ENCODE data around the gene PIGW.

DNA sequence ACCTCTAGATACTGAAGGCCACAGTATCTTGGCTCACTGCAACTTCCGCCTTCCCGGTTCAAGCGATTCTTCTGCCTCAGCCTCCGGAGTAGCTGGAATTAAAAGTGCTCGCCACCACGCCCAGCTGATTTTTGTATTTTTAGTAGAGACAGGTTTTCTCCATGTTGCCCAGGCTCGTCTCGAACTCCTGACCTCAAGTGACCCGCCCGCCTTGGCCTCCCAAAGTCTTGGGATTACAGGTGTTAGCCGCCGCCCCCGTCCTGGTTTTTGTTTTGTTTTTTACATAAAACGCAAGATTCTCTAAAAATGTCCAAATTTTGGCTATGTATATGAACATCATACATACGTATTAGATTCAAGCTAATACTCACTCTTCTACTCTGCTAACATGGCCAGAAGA, 8.0 kb downstream of the PIGW start:
- TF ChIP-seq, protein P1, sequence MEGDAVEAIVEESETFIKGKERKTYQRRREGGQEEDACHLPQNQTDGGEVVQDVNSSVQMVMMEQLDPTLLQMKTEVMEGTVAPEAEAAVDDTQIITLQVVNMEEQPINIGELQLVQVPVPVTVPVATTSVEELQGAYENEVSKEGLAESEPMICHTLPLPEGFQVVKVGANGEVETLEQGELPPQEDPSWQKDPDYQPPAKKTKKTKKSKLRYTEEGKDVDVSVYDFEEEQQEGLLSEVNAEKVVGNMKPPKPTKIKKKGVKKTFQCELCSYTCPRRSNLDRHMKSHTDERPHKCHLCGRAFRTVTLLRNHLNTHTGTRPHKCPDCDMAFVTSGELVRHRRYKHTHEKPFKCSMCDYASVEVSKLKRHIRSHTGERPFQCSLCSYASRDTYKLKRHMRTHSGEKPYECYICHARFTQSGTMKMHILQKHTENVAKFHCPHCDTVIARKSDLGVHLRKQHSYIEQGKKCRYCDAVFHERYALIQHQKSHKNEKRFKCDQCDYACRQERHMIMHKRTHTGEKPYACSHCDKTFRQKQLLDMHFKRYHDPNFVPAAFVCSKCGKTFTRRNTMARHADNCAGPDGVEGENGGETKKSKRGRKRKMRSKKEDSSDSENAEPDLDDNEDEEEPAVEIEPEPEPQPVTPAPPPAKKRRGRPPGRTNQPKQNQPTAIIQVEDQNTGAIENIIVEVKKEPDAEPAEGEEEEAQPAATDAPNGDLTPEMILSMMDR (IDR thresholded peaks at IDR 0.05; ENCODE audit: insufficient read depth, low read length), result no peak
- TF ChIP-seq POLR2AphosphoS5 (IDR thresholded peaks at IDR 0.05; ENCODE audit: low read depth) (no peak), GABPA (IDR thresholded peaks at IDR 0.05; ENCODE audit: low read depth) (no peak), SPI1 (IDR thresholded peaks at IDR 0.05; ENCODE audit: borderline replicate concordance, low read depth) (no peak)
- TF ChIP-seq, protein P2, sequence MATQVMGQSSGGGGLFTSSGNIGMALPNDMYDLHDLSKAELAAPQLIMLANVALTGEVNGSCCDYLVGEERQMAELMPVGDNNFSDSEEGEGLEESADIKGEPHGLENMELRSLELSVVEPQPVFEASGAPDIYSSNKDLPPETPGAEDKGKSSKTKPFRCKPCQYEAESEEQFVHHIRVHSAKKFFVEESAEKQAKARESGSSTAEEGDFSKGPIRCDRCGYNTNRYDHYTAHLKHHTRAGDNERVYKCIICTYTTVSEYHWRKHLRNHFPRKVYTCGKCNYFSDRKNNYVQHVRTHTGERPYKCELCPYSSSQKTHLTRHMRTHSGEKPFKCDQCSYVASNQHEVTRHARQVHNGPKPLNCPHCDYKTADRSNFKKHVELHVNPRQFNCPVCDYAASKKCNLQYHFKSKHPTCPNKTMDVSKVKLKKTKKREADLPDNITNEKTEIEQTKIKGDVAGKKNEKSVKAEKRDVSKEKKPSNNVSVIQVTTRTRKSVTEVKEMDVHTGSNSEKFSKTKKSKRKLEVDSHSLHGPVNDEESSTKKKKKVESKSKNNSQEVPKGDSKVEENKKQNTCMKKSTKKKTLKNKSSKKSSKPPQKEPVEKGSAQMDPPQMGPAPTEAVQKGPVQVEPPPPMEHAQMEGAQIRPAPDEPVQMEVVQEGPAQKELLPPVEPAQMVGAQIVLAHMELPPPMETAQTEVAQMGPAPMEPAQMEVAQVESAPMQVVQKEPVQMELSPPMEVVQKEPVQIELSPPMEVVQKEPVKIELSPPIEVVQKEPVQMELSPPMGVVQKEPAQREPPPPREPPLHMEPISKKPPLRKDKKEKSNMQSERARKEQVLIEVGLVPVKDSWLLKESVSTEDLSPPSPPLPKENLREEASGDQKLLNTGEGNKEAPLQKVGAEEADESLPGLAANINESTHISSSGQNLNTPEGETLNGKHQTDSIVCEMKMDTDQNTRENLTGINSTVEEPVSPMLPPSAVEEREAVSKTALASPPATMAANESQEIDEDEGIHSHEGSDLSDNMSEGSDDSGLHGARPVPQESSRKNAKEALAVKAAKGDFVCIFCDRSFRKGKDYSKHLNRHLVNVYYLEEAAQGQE (IDR thresholded peaks at IDR 0.05; ENCODE audit: insufficient replicate concordance, low read depth), result no peak
